Breast epithelium (tissue), 4 donors: ENCODE results near the gene DRAP1. TPM values are rescaled to one million over a fixed set of nuclear protein-coding genes. Genes with fewer than 3 reads are reported as not detected.

Experiments used
- DNase-seq, 2 donors: peaks; one replicate each; pipeline ENCODE4 v3.0.0-alpha.2; 2019; ENCODE audit warnings: low spot score in 2 of 2
- H3K27ac ChIP-seq, 2 donors: fragments of 200-600 bp; sonication (generic) in 1 of 2; one replicate each; pipeline ENCODE4 v1.5.1; 2016 to 2019; ENCODE audit warnings: mild to moderate bottlenecking in 1 of 2
- H3K27me3 ChIP-seq, 2 donors: fragments of 200-600 bp; sonication (generic) in 1 of 2; one replicate each; pipeline versions ENCODE4 v1.5.1 to v1.6.0; 2017 to 2019; ENCODE audit warnings: control low read depth in 1 of 2, mild to moderate bottlenecking in 1 of 2
- H3K36me3 ChIP-seq: fragments of 200-600 bp; one replicate; pipeline ENCODE4 v1.5.1; 2019
- H3K4me1 ChIP-seq, 2 donors: fragments of 200-600 bp; sonication (generic); one replicate each; pipeline ENCODE4 v1.5.1; 2016 to 2019; ENCODE audit warnings: control low read depth in 1 of 2
- H3K4me3 ChIP-seq, 3 donors: fragments of 200-600 bp; sonication (generic); 1 replicate in 2 of 3; 2 replicates in 1 of 3; pipeline ENCODE4 v1.5.1; 2016 to 2019; ENCODE audit warnings: mild to moderate bottlenecking in 3 of 3, moderate library complexity in 2 of 3
- H3K9me3 ChIP-seq, 2 donors: fragments of 200-600 bp; sonication (generic) in 1 of 2; one replicate each; pipeline ENCODE4 v1.5.1; 2016 to 2019; ENCODE audit warnings: control low read depth in 1 of 2
- CTCF ChIP-seq, 3 donors: fragments of 450-650 bp; IDR thresholded peaks; one replicate each; pipeline ENCODE4 v1.5.1; 2016 to 2017; ENCODE audit warnings: antibody characterized with exemption in 3 of 3, mild to moderate bottlenecking in 3 of 3, moderate library complexity in 3 of 3
- POLR2A ChIP-seq: fragments of 450-650 bp; IDR thresholded peaks from one replicate; pipeline ENCODE4 v1.6.1; 2016; ENCODE audit warnings: antibody characterized with exemption, mild to moderate bottlenecking, moderate library complexity
- POLR2AphosphoS5 ChIP-seq, 3 donors: sonication (generic); formaldehyde crosslinking; IDR thresholded peaks; one replicate each; pipeline ENCODE4 v1.6.1; 2017; ENCODE audit warnings: antibody characterized with exemption in 3 of 3
- intact Hi-C: fragments of 100-400 bp; cut with DNase I; formaldehyde crosslinking; loops from one replicate; pipeline ENCODE4 v1.15.1; 2023; ENCODE audit warnings: low total_unique reads
- total RNA-seq, 3 donors: library from RNA; depleted of rRNA; stranded (reverse); fragments of >200 nt; gene quantifications; one replicate each; pipeline ENCODE4 v1.1.0, GENCODE V29; 2016

The DRAP1 gene
- total RNA-seq, 3 donors from 2014 or later, result 50.1 to 64.5 (median 51.5) TPM

- H3K36me3 ChIP-seq, result no peaks in the 10 kb centered on the region
- DNase-seq, result no peak
- peak within 1 kb of the TSS; percentile 88 to 97 for H3K27ac ChIP-seq
- peaks cover 0 to 10% of the 10 kb centered on the region in 2 donors for H3K4me1 ChIP-seq
- no peaks in the 10 kb centered on the region for H3K9me3 ChIP-seq
- TF ChIP-seq POLR2AphosphoS5 (IDR thresholded peaks at IDR 0.05) (no peak), POLR2A (no peak)
- no peaks in the 10 kb centered on the region for H3K27me3 ChIP-seq
- intact Hi-C loops, result no loop called here
- peak within 1 kb of the TSS; percentile 53 to 88 (median 65) for H3K4me3 ChIP-seq
Observed at GRCh38 chr11:65872586-65873317, 46.5 kb upstream of the DRAP1 start, which contains the start of gene EFEMP2. Gene EFEMP2, minus strand, starts transcription at chr11:65872800. Its CDS starts 446 bp downstream, at chr11:65872354.

GRCh38 chr11:65873318-65874156 is 45.7 kb upstream of the DRAP1 start:
- Histone ChIP-seq H3K27ac (peak overlapping the region; percentile 88 to 97), H3K4me3 (peak overlapping the region; percentile 53 to 88 (median 65)), H3K4me1 (peaks cover 0 to 10% of the 10 kb centered on the region in 2 donors), H3K9me3 (no peaks in the 10 kb centered on the region), H3K36me3 (no peaks in the 10 kb centered on the region), H3K27me3 (no peaks in the 10 kb centered on the region)
- intact Hi-C loops, result no loop called here
- peak; percentile 92 to 95 for DNase-seq
- peak; percentile 29 to 83 (median 80) for TF ChIP-seq POLR2AphosphoS5 (IDR thresholded peaks at IDR 0.05)
- TF ChIP-seq CTCF (IDR thresholded peaks at IDR 0.05), result peak in 2 of 3 donors; percentile 9 to 13
- peak; percentile 61 for TF ChIP-seq POLR2A

- TF ChIP-seq POLR2AphosphoS5 (IDR thresholded peaks at IDR 0.05) (no peak), CTCF (IDR thresholded peaks at IDR 0.05) (no peak), POLR2A (no peak)
- Histone ChIP-seq H3K9me3 (no peaks in the 10 kb centered on the region), H3K4me3 (no peak within 1 kb of the TSS), H3K27ac (no peak within 1 kb of the TSS), H3K36me3 (no peaks in the 10 kb centered on the region), H3K27me3 (no peaks in the 10 kb centered on the region), H3K4me1 (no peaks in the 10 kb centered on the region)
- no peak for DNase-seq
- intact Hi-C loops, result loop anchor here (10.0 kb wide), 1 partner anchor 85 kb away; the partner anchor contains the start of gene SART1
Observed at GRCh38 chr11:65879617-65880016, 39.6 kb upstream of the DRAP1 start, which contains the start of gene CTSW. Gene CTSW, plus strand, starts transcription at chr11:65879837. Its CDS starts 18 bp downstream, at chr11:65879855.

- TF ChIP-seq POLR2AphosphoS5 (IDR thresholded peaks at IDR 0.05) (no peak), CTCF (IDR thresholded peaks at IDR 0.05) (no peak), POLR2A (no peak)
- no peak overlapping the region for H3K27ac ChIP-seq
- intact Hi-C loops, result loop anchor here (10.0 kb wide), 1 partner anchor 85 kb away; the partner anchor contains the start of gene SART1
Observed at GRCh38 chr11:65880027-65880426, 39.2 kb upstream of the DRAP1 start.

GRCh38 chr11:65880844-65881421 is 38.3 kb upstream of the DRAP1 start:
- Histone ChIP-seq H3K36me3 (no peaks in the 10 kb centered on the region), H3K27ac (no peak overlapping the region), H3K27me3 (no peaks in the 10 kb centered on the region), H3K4me1 (no peaks in the 10 kb centered on the region), H3K4me3 (no peak overlapping the region), H3K9me3 (no peaks in the 10 kb centered on the region)
- no peak for TF ChIP-seq POLR2AphosphoS5 (IDR thresholded peaks at IDR 0.05)
- no peak for TF ChIP-seq CTCF (IDR thresholded peaks at IDR 0.05)
- no peak for TF ChIP-seq POLR2A
- no peak for DNase-seq
- intact Hi-C loops, result loop anchor here (10.0 kb wide), 1 partner anchor 84 kb away; the partner anchor contains the start of gene SART1

More at GRCh38 chr11:65880027-65880426, 39.2 kb upstream of the DRAP1 start:
- DNase-seq, result no peak
- no peaks in the 10 kb centered on the region for H3K27me3 ChIP-seq
- no peak overlapping the region for H3K4me3 ChIP-seq
- no peaks in the 10 kb centered on the region for H3K36me3 ChIP-seq
- H3K9me3 ChIP-seq, result no peaks in the 10 kb centered on the region
- H3K4me1 ChIP-seq, result no peaks in the 10 kb centered on the region
